NOMO-1 treated with DMSO at 0.1 percent for 48 hours (cell line): Measurements from ENCODE around the gene PLA2G4B.
A peak's percentile ranks its signal among the peaks of the same experiment; 100 is the strongest.
"Not testable (repeated sequence)": the region's sequence is repeated elsewhere in the genome, so short reads cannot be mapped to it uniquely, and the experiment has no call there.

Source experiments
- DNase-seq: peaks from one replicate; lab custom pipeline; 2025; ENCODE audit not compliant: unreplicated experiment; lab: John Stamatoyannopoulos, UW

PLA2G4B gene

DNA sequence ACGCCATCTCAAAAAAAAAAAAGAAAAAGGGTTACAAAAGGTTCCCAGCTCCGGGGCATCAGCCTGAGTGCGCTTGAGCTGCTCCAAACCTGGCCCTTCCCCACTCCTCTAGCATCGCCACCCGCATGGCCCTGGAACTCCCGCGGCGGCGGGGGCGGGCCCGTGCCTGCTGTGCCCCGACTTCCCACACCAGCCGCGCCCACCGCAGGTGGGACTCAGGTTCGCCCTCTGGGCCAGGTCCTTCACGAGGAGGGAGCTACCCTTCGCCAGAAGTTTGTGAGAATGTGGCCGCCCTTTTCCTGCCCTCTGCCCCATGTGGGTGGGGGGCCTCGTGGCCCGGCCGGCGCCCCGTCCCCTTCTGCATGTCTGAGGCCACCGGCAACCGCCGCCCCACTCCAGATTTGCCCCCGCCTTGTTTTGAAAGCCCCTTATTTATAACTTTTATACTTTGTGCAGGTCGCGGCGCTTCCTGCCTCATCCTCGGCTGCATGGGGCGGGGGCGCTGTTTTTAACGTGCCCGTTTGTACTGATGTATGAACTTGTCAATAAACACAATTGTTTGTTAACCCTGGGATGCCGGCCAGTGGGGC lies 11.3 kb upstream of the PLA2G4B start:
- DNase-seq, result no peak

DNA sequence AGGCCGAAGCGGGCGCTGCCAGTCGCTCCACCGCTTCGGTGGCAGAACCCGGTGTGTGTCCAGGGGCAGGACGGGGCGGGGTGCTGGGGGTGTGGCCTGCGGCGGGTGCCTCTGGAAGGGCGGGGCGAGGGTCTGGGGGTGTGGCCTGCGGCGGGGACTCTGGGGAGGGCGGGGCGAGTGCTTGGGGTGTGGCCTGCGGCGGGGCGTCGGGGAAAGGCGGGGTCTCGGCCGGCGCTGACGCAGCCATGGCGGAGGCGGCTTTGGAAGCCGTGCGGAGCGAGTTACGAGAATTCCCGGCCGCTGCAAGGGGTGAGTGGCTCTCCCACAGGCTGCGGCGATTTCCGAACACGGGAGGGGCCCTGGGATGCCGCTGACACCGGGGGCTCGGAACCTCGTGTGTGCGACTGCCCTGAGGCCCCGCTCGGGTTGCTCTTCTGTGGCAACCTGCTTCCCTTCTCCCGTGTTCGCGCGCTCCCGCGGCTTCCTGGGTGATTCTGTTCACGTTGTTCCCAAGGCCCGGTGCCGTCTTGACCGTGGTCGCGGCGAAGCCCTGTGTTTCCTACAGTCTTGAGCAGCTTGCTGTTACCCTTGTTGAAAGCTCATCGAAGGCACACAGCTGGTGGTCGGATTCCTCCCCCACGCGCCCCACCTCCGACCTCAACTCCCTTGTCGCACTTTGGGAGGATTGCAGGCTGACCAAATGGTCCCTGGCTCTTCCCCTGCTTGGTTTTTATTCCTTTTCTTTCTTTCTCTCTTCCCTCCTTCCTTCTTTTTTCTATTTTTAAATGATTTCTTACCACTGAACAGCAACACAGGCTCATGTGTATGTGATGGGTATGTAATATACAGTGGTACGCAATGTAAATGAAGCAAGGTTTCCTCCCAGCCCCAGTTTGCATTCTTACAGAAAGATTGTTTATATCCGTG lies 10.5 kb upstream of the PLA2G4B start, which contains the start of gene JMJD7:
TSS of gene JMJD7 (plus strand) at position 213 of the 927 bp plus-strand sequence. CDS start at position 246, 33 bp downstream.
- DNase-seq, result peak; percentile 60

DNA sequence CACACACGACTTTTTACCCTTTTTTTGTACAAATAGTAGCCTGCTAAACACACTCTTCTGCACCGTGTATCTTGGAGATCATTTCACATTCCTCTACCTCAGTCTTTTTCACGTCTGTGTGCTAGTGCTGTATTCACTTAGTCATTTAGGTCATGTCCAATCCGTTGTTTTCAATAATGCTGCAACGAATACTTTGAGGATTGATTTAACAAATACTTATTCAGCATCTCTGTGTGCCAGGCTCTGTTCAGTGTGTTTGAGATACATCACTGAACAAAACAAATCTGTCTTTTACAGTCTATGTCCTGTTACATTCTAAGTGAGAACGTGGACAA lies 9.9 kb upstream of the PLA2G4B start:
- DNase-seq, result no peak

DNA sequence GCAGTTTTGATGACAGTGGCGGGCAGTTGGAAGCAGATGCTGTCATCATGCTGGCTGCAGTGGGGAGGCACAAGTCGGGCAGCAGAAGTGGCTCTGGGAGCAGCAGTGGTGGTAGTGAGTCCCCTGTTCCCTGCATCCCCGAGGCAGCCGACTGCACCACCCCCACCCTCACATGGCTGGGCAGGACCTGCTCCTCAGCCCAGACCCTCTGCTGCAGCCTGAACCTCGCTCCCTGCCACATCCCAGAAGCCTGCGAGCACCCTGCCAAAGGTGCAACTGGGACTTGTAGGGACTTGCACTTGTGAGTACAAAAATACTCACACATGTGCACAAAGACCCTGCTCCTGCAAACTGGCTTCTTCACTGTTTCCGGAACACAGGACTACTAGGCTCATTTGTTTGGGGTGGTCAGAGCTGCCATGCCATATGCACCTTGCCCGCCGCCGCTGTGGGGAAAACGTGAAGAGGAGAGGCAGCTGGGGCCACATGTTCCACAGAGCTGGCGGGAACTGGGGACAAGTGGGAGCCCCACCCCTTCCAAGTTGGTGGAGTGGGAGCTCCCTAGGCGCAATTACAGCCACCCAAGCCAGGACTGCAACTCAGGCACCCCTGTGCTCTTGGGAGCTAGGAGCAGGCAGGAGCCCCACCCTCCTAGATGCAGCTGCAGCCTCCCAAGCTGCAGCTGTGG lies 8.5 kb upstream of the PLA2G4B start:
- DNase-seq, result no peak

DNA sequence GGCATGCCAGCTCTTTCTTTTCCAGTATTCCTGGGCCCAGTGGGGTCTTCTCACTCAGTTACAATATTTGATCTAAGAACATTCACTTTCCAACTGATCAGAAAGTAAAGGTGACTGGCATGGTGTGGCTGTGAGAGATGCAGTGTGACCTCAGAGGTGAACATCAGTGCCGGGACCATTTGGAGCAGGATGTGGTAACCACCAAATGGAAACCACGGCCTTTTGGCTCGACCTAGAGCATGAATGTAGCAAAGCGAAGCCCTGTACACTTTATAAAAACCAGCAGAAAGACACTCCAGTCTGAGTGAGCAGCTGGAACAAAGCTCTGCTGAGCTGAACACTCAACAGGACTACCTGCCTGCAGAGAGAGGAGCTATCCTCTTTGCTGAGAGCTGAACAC lies 7.4 kb upstream of the PLA2G4B start:
- not testable (repeated sequence) for DNase-seq

DNA sequence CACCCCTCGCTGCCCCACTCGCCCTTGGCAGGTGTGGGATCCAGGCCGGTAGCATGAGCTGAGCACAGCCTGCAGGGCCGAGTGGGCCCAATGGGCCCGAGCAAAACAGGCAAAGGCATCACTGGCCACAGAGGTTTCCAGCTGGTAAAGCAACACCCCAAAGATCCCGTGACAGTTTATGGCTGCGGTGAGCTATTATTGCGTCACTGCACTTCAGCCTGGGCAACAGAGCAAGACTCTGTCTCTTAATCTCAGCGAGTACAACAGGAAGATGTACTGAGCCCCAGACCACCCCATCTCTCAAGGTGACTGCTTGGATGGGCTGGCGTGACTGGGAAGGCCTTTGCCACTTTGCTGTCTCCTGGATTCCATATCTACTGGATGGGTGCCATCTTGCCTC lies 6.4 kb upstream of the PLA2G4B start:
- DNase-seq, result no peak

DNA sequence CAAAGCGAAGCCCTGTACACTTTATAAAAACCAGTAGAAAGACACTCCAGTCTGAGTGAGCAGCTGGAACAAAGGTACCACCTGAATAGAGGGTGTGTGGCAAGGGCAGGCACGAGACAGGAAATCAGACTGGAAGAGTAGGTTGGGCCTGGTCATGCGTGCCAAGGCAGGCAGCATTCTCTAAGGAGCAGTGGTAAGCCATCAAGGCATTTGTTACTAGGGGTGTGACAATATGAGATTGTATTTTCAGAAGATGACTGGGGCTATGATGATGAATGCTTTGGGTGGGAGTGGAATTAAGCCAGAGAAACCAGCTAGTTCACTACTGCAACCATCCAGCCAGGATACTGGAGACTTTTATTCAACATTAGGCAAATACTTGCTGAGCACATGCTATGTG lies 5.8 kb upstream of the PLA2G4B start:
- no peak for DNase-seq

DNA sequence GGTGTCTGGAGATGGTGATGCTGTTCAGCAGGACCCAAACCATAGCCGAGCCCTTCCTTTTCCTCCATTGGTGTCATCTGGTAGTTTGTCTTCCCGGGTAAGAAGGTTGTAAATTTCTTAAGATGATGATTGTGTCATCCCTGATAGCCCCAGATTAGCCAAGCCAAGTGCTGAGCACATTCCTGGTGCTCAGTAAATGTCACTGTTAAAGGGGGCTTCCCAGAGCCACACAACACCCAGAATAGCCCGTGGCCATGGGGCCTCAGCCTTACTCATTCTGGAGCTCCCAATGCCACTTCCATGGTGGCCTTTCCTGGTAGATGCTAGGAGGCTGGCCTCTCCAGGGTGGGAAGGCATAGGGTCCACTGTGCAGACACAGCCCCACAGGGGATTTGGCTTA lies 4.6 kb upstream of the PLA2G4B start:
- no peak for DNase-seq

DNA sequence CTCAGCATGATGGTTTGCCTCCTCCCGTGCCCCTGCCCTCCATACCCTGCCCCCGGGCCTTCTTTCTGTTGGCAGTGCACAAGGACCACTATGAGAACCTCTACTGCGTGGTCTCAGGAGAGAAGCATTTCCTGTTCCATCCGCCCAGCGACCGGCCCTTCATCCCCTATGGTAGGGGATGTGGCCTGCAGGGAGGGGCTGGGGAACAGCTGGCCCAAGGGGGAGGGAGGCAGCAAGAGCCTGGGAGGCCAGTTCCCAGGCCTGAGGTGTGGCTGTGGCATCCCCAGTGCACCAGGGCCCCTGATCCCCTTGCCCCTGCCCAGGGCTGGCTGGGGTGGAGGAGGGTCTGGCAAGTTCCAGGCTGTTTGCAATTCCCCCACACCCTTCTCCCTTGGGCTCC lies 2.6 kb upstream of the PLA2G4B start:
- no peak for DNase-seq

DNA sequence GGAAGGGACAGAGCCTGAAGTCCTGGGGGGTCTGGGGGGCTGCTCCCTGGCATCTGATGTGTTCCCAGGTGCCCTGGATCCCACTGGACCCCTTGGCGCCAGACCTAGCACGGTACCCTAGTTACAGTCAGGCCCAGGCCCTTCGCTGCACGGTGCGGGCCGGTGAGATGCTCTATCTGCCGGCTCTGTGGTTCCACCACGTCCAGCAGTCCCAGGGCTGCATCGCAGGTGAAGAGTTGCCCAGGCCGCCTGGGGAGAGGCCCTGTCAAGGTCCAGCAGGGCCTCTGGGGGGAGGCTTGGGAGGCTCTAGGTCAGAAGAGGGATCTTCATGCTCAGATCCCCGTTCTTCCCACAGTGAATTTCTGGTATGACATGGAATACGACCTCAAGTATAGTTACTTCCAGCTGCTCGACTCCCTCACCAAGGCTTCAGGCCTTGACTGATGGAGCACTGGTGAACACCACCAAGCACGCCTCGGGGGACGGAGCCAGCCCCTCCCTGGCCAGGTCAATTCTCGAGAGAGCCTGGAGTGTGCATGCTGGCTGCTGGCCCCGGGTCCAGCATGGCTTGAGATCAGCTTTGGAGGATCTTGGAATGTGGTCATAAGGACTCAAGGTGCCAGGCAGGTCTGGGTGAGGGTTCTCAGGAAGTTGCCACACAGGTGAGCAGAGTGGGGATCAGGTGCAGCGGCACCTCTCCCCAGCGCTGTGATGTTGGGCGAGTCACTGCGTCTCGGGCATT lies 1.8 kb upstream of the PLA2G4B start:
- no peak for DNase-seq

DNA sequence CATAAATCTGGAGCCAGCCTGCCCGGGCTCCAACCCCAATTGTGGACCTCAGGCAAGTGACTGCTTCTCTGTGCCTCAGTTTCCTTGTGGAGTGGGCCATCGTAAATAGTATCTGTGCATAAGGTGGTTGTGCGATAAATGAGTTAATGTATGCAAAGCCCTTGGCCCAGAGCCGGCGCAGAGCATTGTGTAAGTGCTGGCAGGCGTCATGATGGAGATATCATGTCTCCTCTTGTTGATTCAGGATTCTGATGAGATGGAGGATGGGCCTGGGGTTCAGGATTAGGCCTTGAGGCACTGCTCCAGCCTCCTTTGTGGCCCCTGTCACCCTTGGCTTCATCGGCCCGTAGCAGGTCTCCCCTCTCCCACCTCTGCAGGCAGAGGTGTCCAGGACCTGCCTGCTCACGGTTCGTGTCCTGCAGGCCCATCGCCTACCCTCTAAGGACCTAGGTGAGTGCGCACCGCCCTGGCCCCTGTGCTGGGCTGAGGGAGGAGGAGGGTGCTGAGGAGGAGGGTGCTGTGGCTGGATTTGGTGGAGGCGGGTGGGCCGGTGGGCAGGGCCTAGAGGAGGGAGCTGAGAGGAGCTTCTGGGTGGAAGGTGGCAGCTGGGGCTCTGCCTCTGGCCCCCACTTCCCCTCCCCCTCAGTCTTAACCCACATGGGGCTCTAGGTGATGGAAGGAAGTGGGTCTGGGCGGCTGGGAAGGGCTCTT lies 1.3 kb downstream of the PLA2G4B start:
- no peak for DNase-seq

DNA sequence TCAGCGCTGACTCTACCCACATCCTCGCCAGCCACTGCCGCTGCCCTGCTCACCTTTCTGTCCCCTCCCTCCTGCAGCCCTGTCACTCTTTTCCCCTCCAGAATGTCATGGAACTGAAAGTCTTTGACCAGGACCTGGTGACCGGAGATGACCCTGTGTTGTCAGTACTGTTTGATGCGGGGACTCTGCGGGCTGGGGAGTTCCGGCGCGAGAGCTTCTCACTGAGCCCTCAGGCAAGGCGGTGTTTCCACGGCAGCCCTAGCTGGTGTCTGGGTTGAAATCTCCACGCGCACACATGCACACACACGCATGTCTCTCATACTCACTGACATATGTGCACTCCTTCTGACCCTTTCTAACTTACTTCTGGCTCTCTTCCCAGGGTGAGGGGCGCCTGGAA lies 2.0 kb downstream of the PLA2G4B start:
- no peak for DNase-seq

DNA sequence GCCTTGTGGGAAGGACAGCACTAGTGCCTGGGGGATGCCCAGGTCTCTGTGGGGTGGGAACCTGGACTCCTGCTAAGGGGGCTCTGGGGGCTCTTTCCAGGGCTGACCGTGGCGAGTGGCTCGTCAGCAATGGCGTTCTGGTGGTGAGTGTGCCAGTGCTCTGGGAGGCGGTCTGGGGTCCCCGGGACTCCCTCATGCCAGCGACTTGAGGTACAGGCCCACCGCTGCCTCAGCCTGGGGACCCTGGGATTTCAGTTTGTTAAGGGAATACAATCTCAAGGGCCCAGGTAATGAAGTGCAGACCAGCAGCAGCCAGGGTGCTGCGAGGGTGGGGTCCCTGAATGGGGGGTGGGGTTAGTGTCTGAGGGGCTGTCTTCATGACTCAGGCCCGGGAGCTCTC lies 2.5 kb downstream of the PLA2G4B start:
- DNase-seq, result no peak

DNA sequence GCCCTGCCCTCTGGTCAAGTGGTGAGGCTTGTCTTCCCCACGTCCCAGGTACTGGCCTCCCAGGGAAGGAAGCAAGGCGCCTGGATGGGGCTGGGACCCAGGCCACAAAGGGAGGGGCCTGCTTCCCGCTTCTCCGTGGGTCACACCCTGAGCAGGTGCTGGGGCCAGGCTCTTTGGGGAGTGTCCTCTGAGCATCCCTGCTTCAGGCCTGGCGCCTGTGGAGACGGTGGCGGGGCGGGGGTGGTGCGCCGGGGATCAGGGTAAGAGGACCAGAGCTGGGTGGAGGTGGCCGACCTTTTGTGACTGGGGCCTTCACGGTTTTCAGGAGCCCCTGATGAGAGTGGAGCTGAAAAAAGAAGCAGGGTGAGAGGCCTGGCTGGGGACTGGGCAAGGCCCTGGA lies 3.6 kb downstream of the PLA2G4B start:
- no peak for DNase-seq

DNA sequence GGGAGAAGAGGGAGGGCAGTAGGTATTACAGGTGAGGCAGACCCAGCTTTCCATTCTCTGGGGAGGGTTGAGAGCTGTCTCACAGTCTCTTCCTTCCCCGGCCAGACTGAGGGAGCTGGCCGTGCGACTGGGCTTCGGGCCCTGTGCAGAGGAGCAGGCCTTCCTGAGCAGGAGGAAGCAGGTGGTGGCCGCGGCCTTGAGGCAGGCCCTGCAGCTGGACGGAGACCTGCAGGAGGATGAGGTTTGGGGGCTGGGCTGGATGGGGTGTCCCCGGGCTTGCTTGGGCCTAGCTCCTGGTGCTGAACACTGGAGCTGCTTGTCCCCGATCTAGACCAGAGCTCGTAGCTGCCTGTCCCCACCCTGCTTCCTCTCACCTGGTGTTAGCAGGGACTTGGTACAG lies 4.9 kb downstream of the PLA2G4B start:
- DNase-seq, result no peak

DNA sequence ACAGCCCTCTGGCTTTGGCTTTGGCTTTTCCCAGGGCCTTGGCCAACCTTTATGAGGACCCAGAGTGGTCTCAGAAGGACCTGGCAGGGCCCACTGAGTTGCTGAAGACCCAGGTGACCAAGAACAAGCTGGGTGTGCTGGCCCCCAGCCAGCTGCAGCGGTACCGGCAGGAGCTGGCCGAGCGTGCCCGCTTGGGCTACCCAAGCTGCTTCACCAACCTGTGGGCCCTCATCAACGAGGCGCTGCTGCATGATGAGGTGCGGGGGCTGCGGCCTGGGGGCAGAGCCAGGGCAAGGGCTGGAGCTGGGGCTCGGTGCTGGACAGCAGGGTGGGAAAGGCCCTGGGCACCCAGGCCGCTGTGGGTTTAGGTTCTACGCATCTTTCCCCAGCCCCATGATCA lies 6.2 kb downstream of the PLA2G4B start:
- no peak for DNase-seq

DNA sequence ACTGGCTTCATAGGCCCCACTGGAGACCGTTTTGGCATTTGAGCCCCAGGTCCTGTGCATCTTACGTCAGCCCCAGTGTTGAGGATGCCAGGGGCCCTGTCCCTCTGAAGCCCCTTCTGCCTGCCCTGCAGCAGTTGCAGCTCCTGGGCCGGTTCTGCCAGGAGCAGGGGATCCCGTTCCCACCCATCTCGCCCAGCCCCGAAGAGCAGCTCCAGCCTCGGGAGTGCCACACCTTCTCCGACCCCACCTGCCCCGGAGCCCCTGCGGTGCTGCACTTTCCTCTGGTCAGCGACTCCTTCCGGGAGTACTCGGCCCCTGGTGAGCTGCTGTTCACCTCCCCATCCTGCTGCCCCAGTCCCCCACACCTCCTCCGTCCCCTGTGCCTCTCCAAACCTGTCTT lies 8.6 kb downstream of the PLA2G4B start:
- DNase-seq, result no peak

DNA sequence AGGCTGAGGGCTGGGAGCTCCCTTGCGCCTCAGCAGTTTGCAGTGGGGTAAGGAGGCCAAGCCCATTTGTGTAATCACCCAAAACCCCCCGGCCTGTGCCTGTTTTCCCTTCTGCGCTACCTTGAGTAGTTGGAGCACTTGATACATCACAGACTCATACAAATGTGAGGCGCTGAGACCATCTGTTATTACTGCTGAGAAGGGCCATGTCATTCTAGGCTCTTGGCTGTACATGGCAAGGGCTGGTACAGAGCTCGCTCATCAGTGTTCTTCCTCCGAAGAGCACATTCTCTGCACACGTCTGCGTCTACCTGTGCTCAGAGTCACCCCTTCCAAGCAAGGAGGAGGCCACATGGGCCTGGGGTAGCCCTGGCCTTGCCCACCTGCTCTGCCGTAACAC lies 9.3 kb downstream of the PLA2G4B start:
- DNase-seq, result no peak

DNA sequence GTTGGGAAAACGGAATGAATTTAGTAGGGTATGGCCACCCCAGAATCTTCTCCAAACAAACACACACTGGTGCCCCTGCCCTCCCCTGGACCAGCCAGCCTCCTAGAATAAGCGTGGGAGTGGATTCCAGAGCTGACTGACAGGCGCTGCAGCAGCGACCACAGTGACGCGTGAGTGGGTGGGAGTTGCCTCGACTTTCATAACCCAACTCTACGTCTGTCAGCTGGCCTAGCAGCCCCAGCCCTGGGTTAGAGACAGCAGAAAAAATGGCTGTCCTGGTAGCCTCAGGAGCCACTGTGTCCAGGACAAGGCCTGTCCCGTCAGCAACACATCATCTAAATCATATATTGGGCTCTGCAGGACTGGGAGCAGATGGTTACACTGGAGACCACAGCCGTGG lies 10.0 kb downstream of the PLA2G4B start:
- no peak for DNase-seq

DNA sequence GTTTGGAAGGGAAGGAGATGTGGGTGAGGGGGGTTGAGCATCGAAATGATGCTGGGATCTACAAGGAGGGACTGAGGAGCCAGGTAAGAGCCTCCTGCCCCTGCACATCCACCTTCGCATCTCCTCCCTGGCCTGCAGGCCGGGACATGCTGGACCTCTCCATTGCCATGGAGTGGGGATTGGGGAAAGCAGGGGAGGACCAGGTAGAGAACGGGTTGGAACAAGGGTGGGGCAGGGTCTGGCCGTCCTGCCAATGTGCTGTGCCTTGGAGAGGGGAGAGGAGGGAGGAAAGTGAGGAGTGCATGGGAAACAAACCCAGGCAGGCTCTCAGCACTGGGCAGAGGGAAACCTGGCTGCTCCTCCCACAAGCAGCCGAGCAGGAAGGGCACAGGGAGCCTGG lies 10.6 kb downstream of the PLA2G4B start:
- no peak for DNase-seq

DNA sequence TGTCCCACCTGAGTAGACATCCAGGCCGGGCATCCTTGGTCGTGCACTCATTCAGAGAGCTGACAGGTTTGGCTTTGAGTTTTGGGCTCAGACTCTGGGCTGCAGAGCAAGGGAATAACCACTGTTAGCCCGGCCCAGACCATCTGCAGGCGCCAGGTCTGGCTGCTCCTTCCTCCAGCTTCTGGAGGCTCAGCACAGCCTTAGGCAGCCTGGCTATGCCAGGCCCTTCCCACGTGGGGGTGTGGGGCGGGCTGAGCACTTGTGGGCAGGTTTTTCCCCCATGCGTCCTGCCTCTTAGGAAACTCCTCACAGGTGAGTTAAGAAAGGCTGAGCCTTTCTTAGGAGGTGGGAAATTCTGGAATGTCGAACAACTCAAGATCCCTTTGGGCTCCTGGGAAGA lies 11.2 kb downstream of the PLA2G4B start:
- no peak for DNase-seq
